Activated CD8-positive, alpha-beta T cell treated with anti-CD3 and anti-CD28 coated beads for 36 hours (primary cell): ENCODE measurements around the gene CLASP2. TPM values are rescaled to one million over a fixed set of nuclear protein-coding genes. Genes with fewer than 3 reads are reported as not detected.

Experiments
- ATAC-seq: fragments of 200-7000 bp; cut with Tn5 transposase; one replicate; pipeline ENCODE4 v1.10.0; 2021; ENCODE audit warnings: mild to moderate bottlenecking, moderate library complexity
- CTCF ChIA-PET: fragments of 350-600 bp; sonication (Branson Sonifier 250); formaldehyde crosslinking; loops from one replicate; lab custom pipeline; 2021; ENCODE audit warnings: antibody characterized with exemption; lab: Charles Lee
- POLR2A ChIA-PET: fragments of 350-600 bp; sonication (Branson Sonifier 250); formaldehyde crosslinking; loops from one replicate; lab custom pipeline; 2021; ENCODE audit warnings: antibody characterized with exemption; lab: Charles Lee
- DNase-seq: peaks from one replicate; pipeline ENCODE4 v3.0.0-alpha.2; 2020
- H3K27ac Mint-ChIP-seq: one replicate; pipeline ENCODE4 v1.8.0; 2021; ENCODE audit warnings: mild to moderate bottlenecking, mixed read lengths
- H3K27me3 Mint-ChIP-seq: one replicate; pipeline ENCODE4 v1.8.0; 2021; ENCODE audit warnings: mixed read lengths
- H3K36me3 Mint-ChIP-seq: one replicate; pipeline ENCODE4 v1.8.0; 2021; ENCODE audit warnings: low read depth, mixed read lengths
- H3K4me1 Mint-ChIP-seq: one replicate; pipeline ENCODE4 v1.8.0; 2021; ENCODE audit warnings: low read depth, mixed read lengths
- H3K4me3 Mint-ChIP-seq: one replicate; pipeline ENCODE4 v1.8.0; 2021; ENCODE audit warnings: mild to moderate bottlenecking, moderate library complexity, mixed read lengths
- H3K9me3 Mint-ChIP-seq: one replicate; pipeline ENCODE4 v1.8.0; 2021; ENCODE audit warnings: mixed read lengths
- CTCF ChIP-seq: fragments of 200-600 bp; IDR thresholded peaks from one replicate; pipeline ENCODE4 v1.8.0; 2022; ENCODE audit warnings: antibody characterized with exemption, mild to moderate bottlenecking
- intact Hi-C: fragments of 100-400 bp; cut with micrococcal nuclease; formaldehyde crosslinking; loops from one replicate; pipeline ENCODE4 v1.10.0; 2022
- total RNA-seq, 2 experiments: library from RNA; stranded (reverse); gene quantifications; one replicate each; pipeline ENCODE4 v1.2.3, GENCODE V29; 2021

CLASP2 gene
- total RNA-seq, 2 experiments from 2014 or later: 38.4 to 46.4 TPM

GRCh38 chr3:33629219-33629618 lies 88.8 kb downstream of the CLASP2 start:
- no peaks in the 10 kb centered on the region for H3K4me1 Mint-ChIP-seq

DNA sequence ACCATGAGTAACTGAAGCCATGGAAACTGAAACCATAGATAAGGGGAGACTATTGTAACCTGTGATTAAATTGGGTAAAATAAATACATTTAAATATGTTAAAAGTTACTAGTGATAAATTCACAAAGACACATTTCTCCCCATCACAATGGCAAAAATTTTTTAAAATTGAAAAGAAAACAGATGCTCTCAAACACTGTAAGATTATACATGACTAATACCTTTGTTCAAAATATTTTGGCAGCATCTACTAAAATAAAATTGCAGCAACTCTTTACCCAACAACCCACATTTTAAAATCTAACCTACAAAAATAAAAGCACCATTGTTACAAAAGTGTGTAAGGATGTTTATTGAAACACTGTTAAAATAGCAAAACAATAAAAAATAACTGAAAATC lies 93.3 kb downstream of the CLASP2 start:
- H3K27ac Mint-ChIP-seq: no peak overlapping the region
- no peaks in the 10 kb centered on the region for H3K9me3 Mint-ChIP-seq
- peaks cover 4% of the 10 kb centered on the region for H3K36me3 Mint-ChIP-seq
- CTCF ChIA-PET: no interaction called here
- H3K4me3 Mint-ChIP-seq: no peak overlapping the region
- ATAC-seq: no peak
- no peak for DNase-seq
- intact Hi-C loops: no loop called here
- H3K27me3 Mint-ChIP-seq: no peaks in the 10 kb centered on the region
- TF ChIP-seq CTCF: no peak
- POLR2A ChIA-PET: no interaction called here
- H3K4me1 Mint-ChIP-seq: no peaks in the 10 kb centered on the region

More at GRCh38 chr3:33629219-33629618, 88.8 kb downstream of the CLASP2 start:
- Mint-ChIP-seq H3K36me3 (no peaks in the 10 kb centered on the region), H3K9me3 (no peaks in the 10 kb centered on the region), H3K4me3 (no peak overlapping the region), H3K27ac (no peak overlapping the region), H3K27me3 (no peaks in the 10 kb centered on the region)
- TF ChIP-seq CTCF: no peak
- intact Hi-C loops: no loop called here
- ChIA-PET CTCF (interaction anchor here (1.2 to 6.1 kb wide), 3 partner anchors 16 to 158 kb away, joined by 3 to 44 read pairs (median 8); no protein-coding TSS in a partner anchor), POLR2A (no interaction called here)
- ATAC-seq (no peak), DNase-seq (no peak)

GRCh38 chr3:33613041-33613440 lies 105.0 kb downstream of the CLASP2 start:
- POLR2A ChIA-PET: interaction anchor here (1.3 kb wide), 1 partner anchor 37 kb away, joined by 3 read pairs; no protein-coding TSS in a partner anchor
- CTCF ChIA-PET: interaction anchor here (1.6 kb wide), 1 partner anchor 174 kb away, joined by 9 read pairs; no protein-coding TSS in a partner anchor
- H3K9me3 Mint-ChIP-seq: no peaks in the 10 kb centered on the region

DNA sequence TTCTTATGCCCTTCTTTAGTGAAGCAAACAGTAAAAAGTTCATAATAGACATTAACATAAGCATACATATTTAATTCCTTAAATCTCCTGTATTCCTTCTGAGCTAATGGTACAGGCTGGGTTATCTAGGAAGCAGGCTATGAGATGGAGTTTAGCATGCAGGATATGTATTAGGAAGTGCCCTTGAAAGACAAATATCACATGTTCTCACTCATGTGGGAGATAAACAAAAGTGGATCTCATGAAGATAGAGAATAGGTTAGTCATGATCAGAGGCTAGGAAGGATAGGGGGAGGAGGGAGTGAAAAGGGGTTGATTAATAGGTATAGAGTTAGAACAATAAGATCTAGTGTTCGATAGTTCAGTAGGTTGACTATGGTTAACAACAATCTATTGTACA lies 105.4 kb downstream of the CLASP2 start:
- H3K9me3 Mint-ChIP-seq: no peaks in the 10 kb centered on the region
- ChIA-PET CTCF (interaction anchor here (1.6 kb wide), 1 partner anchor 174 kb away, joined by 9 read pairs; no protein-coding TSS in a partner anchor), POLR2A (interaction anchor here (1.3 kb wide), 1 partner anchor 37 kb away, joined by 3 read pairs; no protein-coding TSS in a partner anchor)
- no peaks in the 10 kb centered on the region for H3K4me1 Mint-ChIP-seq
- intact Hi-C loops: no loop called here
- H3K27ac Mint-ChIP-seq: no peak overlapping the region
- TF ChIP-seq CTCF: no peak
- DNase-seq (no peak), ATAC-seq (no peak)
- H3K27me3 Mint-ChIP-seq: no peaks in the 10 kb centered on the region
- H3K36me3 Mint-ChIP-seq: peaks cover 5% of the 10 kb centered on the region
- no peak overlapping the region for H3K4me3 Mint-ChIP-seq

More at GRCh38 chr3:33613041-33613440, 105.0 kb downstream of the CLASP2 start:
- TF ChIP-seq CTCF: no peak
- intact Hi-C loops: no loop called here
- Mint-ChIP-seq H3K36me3 (peaks cover 4% of the 10 kb centered on the region), H3K4me3 (no peak overlapping the region), H3K27me3 (no peaks in the 10 kb centered on the region), H3K27ac (no peak overlapping the region), H3K4me1 (no peaks in the 10 kb centered on the region)
- ATAC-seq: no peak
- DNase-seq: no peak

GRCh38 chr3:33602829-33603228 lies 115.2 kb downstream of the CLASP2 start:
- DNase-seq (no peak), ATAC-seq (no peak)
- Mint-ChIP-seq H3K4me1 (no peaks in the 10 kb centered on the region), H3K4me3 (no peak overlapping the region), H3K27ac (no peak overlapping the region), H3K36me3 (peaks cover 29% of the 10 kb centered on the region), H3K27me3 (no peaks in the 10 kb centered on the region), H3K9me3 (no peaks in the 10 kb centered on the region)
- TF ChIP-seq CTCF: no peak
- ChIA-PET POLR2A (no interaction called here), CTCF (no interaction called here)
- intact Hi-C loops: no loop called here
